HCT116 (cell line): Measurements from ENCODE around the gene PIEZO2. TPM values are rescaled to one million over a fixed set of nuclear protein-coding genes. Genes with fewer than 3 reads are reported as not detected.

Experiments used
- ATAC-seq: fragments of 200-7000 bp; cut with Tn5 transposase; 2 replicates; pipeline ENCODE4 v1.9.1; 2020; ENCODE audit warnings: mild to moderate bottlenecking, moderate library complexity
- BruUV-seq: library from RNA; stranded (reverse); fragments of 400-500 nt; replicated peaks from 2 replicates; lab custom pipeline; 2021; lab: Mats Ljungman, UMichigan
- CTCF ChIA-PET: fragments of 300-600 bp; sonication (Branson Sonifier 250); formaldehyde crosslinking; loops from one replicate; lab custom pipeline; 2021; ENCODE audit warnings: antibody characterized with exemption; lab: Charles Lee
- POLR2A ChIA-PET: fragments of 300-600, 350-600 bp; sonication (Branson Sonifier 250); formaldehyde crosslinking; loops from one replicate; lab custom pipeline; 2021; ENCODE audit warnings: antibody characterized with exemption; lab: Charles Lee
- RAD21 ChIA-PET, 2 experiments: fragments of 300-600 bp; sonication (Branson Sonifier 250); formaldehyde crosslinking; loops; one replicate each; lab custom pipeline; 2023; ENCODE audit warnings: low total read pairs in 2 of 2; ENCODE audit not compliant: uncharacterized antibody in 2 of 2, unreplicated experiment in 2 of 2, low non-redundant PET in 1 of 2; lab: Charles Lee
- DNase-seq: peaks from one replicate; pipeline ENCODE4 v3.0.0-alpha.2; 2010; ENCODE audit warnings: low read depth, low spot score
- H2AFZ ChIP-seq: fragments of 200-600 bp; shearing (Covaris generic), sonication (generic); 2 replicates; pipeline ENCODE4 v1.6.1; 2017; ENCODE audit warnings: low read depth, mixed run types, mixed read lengths, antibody characterized with exemption, low read length; ENCODE audit not compliant: poor library complexity, severe bottlenecking
- H3K27ac ChIP-seq: 2 replicates; pipeline ENCODE4 v1.5.1; 2012; ENCODE audit warnings: low read depth, low read length
- H3K27me3 ChIP-seq: fragments of 200-600 bp; sonication (generic); 2 replicates; pipeline ENCODE4 v1.6.1; 2016; ENCODE audit warnings: mixed run types, low read length, mixed read lengths; ENCODE audit not compliant: insufficient read depth
- H3K36me3 ChIP-seq, 2 experiments: fragments of 200-500 bp in 1 of 2; fragments of 200-600 bp in 1 of 2; sonication (Bioruptor generic) in 1 of 2; sonication (generic) in 1 of 2; 2 replicates each; pipeline versions ENCODE4 v1.5.1 to v1.6.1; 2014 to 2016; ENCODE audit warnings: low read length in 2 of 2, inconsistent platforms in 1 of 2, mixed read lengths in 1 of 2, mixed run types in 1 of 2; ENCODE audit not compliant: insufficient read depth in 2 of 2, control insufficient read depth in 1 of 2
- H3K4me1 ChIP-seq, 2 experiments: fragments of 200-600 bp in 1 of 2; sonication (generic) in 1 of 2; 2 replicates each; pipeline versions ENCODE4 v1.5.1 to v1.6.1; 2012 to 2017; ENCODE audit warnings: low read length in 2 of 2, inconsistent platforms in 1 of 2, mild to moderate bottlenecking in 1 of 2, mixed read lengths in 1 of 2, mixed run types in 1 of 2, moderate library complexity in 1 of 2; ENCODE audit not compliant: insufficient read depth in 2 of 2, control insufficient read depth in 1 of 2
- H3K4me2 ChIP-seq: fragments of 200-600 bp; sonication (generic); 2 replicates; pipeline ENCODE4 v1.6.1; 2017; ENCODE audit warnings: mixed run types, low read length, mixed read lengths
- H3K4me3 ChIP-seq, 2 experiments: fragments of 200-600 bp in 1 of 2; sonication (generic) in 1 of 2; replicated peaks in 1 of 2; 2 replicates each; pipeline ENCODE4 v1.5.1; 2011 to 2016; ENCODE audit warnings: low read length in 2 of 2, control low read depth in 1 of 2, low read depth in 1 of 2, mild to moderate bottlenecking in 1 of 2, mixed read lengths in 1 of 2, mixed run types in 1 of 2
- H3K79me2 ChIP-seq: fragments of 200-600 bp; sonication (generic); 2 replicates; pipeline ENCODE4 v1.6.1; 2017; ENCODE audit warnings: mild to moderate bottlenecking, mixed run types, low read length, moderate library complexity, mixed read lengths; ENCODE audit not compliant: insufficient read depth
- H3K9ac ChIP-seq: fragments of 200-600 bp; sonication (generic); 2 replicates; pipeline ENCODE4 v1.6.1; 2016; ENCODE audit warnings: low read length, mixed read lengths
- H3K9me2 ChIP-seq: fragments of 200-600 bp; sonication (generic), shearing (Covaris generic); 2 replicates; pipeline ENCODE4 v1.6.1; 2017; ENCODE audit warnings: mixed run types, mild to moderate bottlenecking, moderate library complexity; ENCODE audit not compliant: insufficient read depth
- H3K9me3 ChIP-seq, 2 experiments: fragments of 200-500 bp in 1 of 2; fragments of 200-600 bp in 1 of 2; sonication (Bioruptor generic) in 1 of 2; sonication (generic) in 1 of 2; 2 replicates each; pipeline ENCODE4 v1.6.1; 2014 to 2017; ENCODE audit warnings: low read length in 2 of 2, mixed read lengths in 2 of 2, inconsistent platforms in 1 of 2, low read depth in 1 of 2, mild to moderate bottlenecking in 1 of 2, mixed run types in 1 of 2, moderate library complexity in 1 of 2; ENCODE audit not compliant: control insufficient read depth in 1 of 2, insufficient read depth in 1 of 2
- H4K20me1 ChIP-seq: fragments of 200-600 bp; sonication (generic), shearing (Covaris generic); 2 replicates; pipeline ENCODE4 v1.6.1; 2017; ENCODE audit warnings: mixed run types, mild to moderate bottlenecking, moderate library complexity; ENCODE audit not compliant: insufficient read depth
- EZH2phosphoT487 ChIP-seq: fragments of 200-600 bp; IDR thresholded peaks from 2 replicates; pipeline ENCODE4 v1.6.1; 2018; ENCODE audit warnings: antibody characterized with exemption, borderline replicate concordance
- JUND ChIP-seq: IDR thresholded peaks from 2 replicates; pipeline ENCODE4 v1.6.1; 2012
- POLR2A ChIP-seq: IDR thresholded peaks from 2 replicates; pipeline ENCODE4 v1.7.0; 2011; ENCODE audit warnings: borderline replicate concordance; ENCODE audit not compliant: insufficient read depth, insufficient read length; ENCODE audit errors: extremely low read depth
- RAD21 ChIP-seq: IDR thresholded peaks from 2 replicates; pipeline ENCODE4 v1.6.1; 2012; ENCODE audit warnings: low read depth, mild to moderate bottlenecking
- SRF ChIP-seq: IDR thresholded peaks from 2 replicates; pipeline ENCODE4 v1.6.1; 2012; ENCODE audit warnings: low read depth
- TCF7L2 ChIP-seq: IDR thresholded peaks from 2 replicates; pipeline ENCODE4 v1.7.0; 2011; ENCODE audit warnings: borderline replicate concordance, inconsistent platforms; ENCODE audit not compliant: insufficient read depth, insufficient read length; ENCODE audit errors: extremely low read depth
- YY1 ChIP-seq: IDR thresholded peaks from 2 replicates; pipeline ENCODE4 v1.6.1; 2011; ENCODE audit warnings: low read length, low read depth, moderate library complexity, mild to moderate bottlenecking; ENCODE audit not compliant: insufficient replicate concordance; ENCODE audit errors: extremely low read depth
- ZNF274 ChIP-seq: fragments of 200-500 bp; sonication (Bioruptor generic); IDR thresholded peaks from 2 replicates; pipeline ENCODE4 v1.6.1; 2014; ENCODE audit warnings: mild to moderate bottlenecking, low read depth, low read length, inconsistent platforms
- intact Hi-C: fragments of 100-400 bp; cut with micrococcal nuclease; formaldehyde crosslinking; loops from 2 replicates; pipeline ENCODE4 v1.10.0; 2022
- total RNA-seq: library from RNA; stranded (reverse); gene quantifications from one replicate; pipeline ENCODE4 v1.2.1, GENCODE V29; 2021; ENCODE audit not compliant: unreplicated experiment
- TF ChIP-seq, protein P1 (sequence below): IDR thresholded peaks from 2 replicates; pipeline ENCODE4 v1.6.1; 2012

Gene PIEZO2
- total RNA-seq, 1 experiment from 2014 or later = 0.34 TPM

DNA sequence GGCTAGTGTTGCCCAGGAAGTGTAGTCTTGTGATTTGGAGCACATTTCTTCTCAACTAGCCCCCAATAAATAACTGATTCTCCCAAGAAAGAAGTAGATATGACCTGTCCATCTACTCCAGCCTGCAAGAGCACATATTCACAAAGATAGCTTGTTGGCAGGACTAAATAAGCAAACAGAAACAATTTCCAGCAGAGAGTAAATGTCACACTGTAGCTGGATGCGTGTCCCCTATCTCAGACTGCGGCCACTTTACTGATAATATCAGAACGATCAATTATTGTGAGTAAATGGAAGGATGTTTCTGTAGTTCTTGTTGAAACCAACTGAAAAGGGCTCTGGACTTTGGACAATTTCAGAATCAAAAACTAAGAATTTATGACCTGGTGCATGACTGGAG is 97.9 kb downstream of the PIEZO2 start:
- RAD21 ChIA-PET = no interaction called here
- intact Hi-C loops = no loop called here

DNA sequence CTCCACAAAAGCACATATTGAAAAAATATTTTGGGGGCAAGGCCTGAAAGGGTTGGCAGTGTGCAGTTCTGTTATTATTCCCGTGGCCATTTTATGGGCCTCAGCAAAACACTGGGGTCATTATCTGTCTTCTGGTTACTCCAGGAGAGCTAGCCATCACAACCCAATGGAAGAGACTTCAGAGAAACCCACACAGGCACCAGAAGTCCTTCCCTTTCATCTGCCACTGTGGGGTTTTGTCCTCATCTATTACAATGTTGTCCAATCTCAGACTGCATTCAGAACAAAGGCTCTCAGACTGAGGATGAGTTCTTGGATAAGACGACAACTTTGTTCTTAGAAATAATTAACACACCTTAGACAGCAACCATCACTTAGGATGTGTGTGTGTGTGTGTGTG is 98.4 kb downstream of the PIEZO2 start:
- H4K20me1 ChIP-seq = no peaks in the 10 kb centered on the region
- 0 out of 2 replicates have a peak, but pooled peaks cover 2% of the 10 kb centered on the region for H3K27me3 ChIP-seq
- no peak overlapping the region for H3K4me3 ChIP-seq
- POLR2A ChIA-PET = no interaction called here
- RAD21 ChIA-PET = no interaction called here
- TF ChIP-seq SRF (no peak), POLR2A (no peak), JUND (no peak)
- intact Hi-C loops = no loop called here
- H3K9me3 ChIP-seq = no peaks in the 10 kb centered on the region
- CTCF ChIA-PET = no interaction called here
- no peak overlapping the region for H2AFZ ChIP-seq
- no peaks in the 10 kb centered on the region for H3K4me1 ChIP-seq
- BruUV-seq = no TSS peak
- no peaks in the 10 kb centered on the region for H3K36me3 ChIP-seq
- DNase-seq (no peak), ATAC-seq (no peak)
- no peak overlapping the region for H3K4me2 ChIP-seq
- no peaks in the 10 kb centered on the region for H3K79me2 ChIP-seq
- H3K27ac ChIP-seq = no peak overlapping the region
- H3K9me2 ChIP-seq = no peaks in the 10 kb centered on the region
- H3K9ac ChIP-seq = no peak overlapping the region

More for the DNA sequence above, 97.9 kb downstream of the PIEZO2 start:
- Histone ChIP-seq H3K27ac (no peak overlapping the region), H4K20me1 (no peaks in the 10 kb centered on the region), H3K9me3 (no peaks in the 10 kb centered on the region), H3K27me3 (0 out of 2 replicates have a peak, but pooled peaks cover 2% of the 10 kb centered on the region), H3K4me1 (no peaks in the 10 kb centered on the region), H3K9ac (no peak overlapping the region), H3K36me3 (no peaks in the 10 kb centered on the region), H2AFZ (no peak overlapping the region), H3K4me3 (no peak overlapping the region), H3K4me2 (no peak overlapping the region), H3K9me2 (no peaks in the 10 kb centered on the region), H3K79me2 (no peaks in the 10 kb centered on the region)
- no TSS peak for BruUV-seq
- ChIA-PET POLR2A (no interaction called here), CTCF (no interaction called here)
- no peak for DNase-seq
- ATAC-seq = no peak
- TF ChIP-seq RAD21 = no peak
- TF ChIP-seq EZH2phosphoT487 = no peak
- TF ChIP-seq YY1 = no peak
- TF ChIP-seq, protein P1, sequence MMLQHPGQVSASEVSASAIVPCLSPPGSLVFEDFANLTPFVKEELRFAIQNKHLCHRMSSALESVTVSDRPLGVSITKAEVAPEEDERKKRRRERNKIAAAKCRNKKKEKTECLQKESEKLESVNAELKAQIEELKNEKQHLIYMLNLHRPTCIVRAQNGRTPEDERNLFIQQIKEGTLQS = no peak
- no peak for TF ChIP-seq ZNF274
- no peak for TF ChIP-seq SRF
- TF ChIP-seq JUND = no peak
- no peak for TF ChIP-seq TCF7L2
